SIG-M5 treated with dmso at 0.1 percent for 504 hours (cell line): Measurements from ENCODE around the gene RAB40B.

Experiments
- DNase-seq: peaks from one replicate; lab custom pipeline; 2025; ENCODE audit not compliant: unreplicated experiment; lab: John Stamatoyannopoulos, UW

The RAB40B gene

GRCh38 chr17:82692268-82692667, 6.2 kb downstream of the RAB40B start:
- DNase-seq: no peak

- no peak for DNase-seq
Measured at GRCh38 chr17:82691714-82692113, 6.8 kb downstream of the RAB40B start.

- no peak for DNase-seq
Measured at GRCh38 chr17:82690786-82691489, 7.6 kb downstream of the RAB40B start.

GRCh38 chr17:82689077-82689476, 9.4 kb downstream of the RAB40B start:
- no peak for DNase-seq

GRCh38 chr17:82687871-82688270, 10.6 kb downstream of the RAB40B start:
- DNase-seq: no peak

- DNase-seq: no peak
Measured at GRCh38 chr17:82687375-82687861, 11.1 kb downstream of the RAB40B start.

GRCh38 chr17:82686366-82687324, 11.9 kb downstream of the RAB40B start:
- no peak for DNase-seq

- DNase-seq: no peak
Measured at GRCh38 chr17:82685291-82685690, 13.2 kb downstream of the RAB40B start.

- no peak for DNase-seq
Measured at GRCh38 chr17:82684228-82684841, 14.2 kb downstream of the RAB40B start.

- DNase-seq: no peak
Measured at GRCh38 chr17:82683534-82683933, 15.0 kb downstream of the RAB40B start.

GRCh38 chr17:82681547-82681946, 17.0 kb downstream of the RAB40B start:
- DNase-seq: no peak

- DNase-seq: no peak
Measured at GRCh38 chr17:82679586-82680465, 18.7 kb downstream of the RAB40B start.

- DNase-seq: no peak
Measured at GRCh38 chr17:82678265-82678891, 20.1 kb downstream of the RAB40B start.

- no peak for DNase-seq
Measured at GRCh38 chr17:82677353-82677925, 21.1 kb downstream of the RAB40B start.

GRCh38 chr17:82675476-82676245, 22.8 kb downstream of the RAB40B start:
- no peak for DNase-seq

GRCh38 chr17:82674656-82675475, 23.6 kb downstream of the RAB40B start:
- no peak for DNase-seq

GRCh38 chr17:82670661-82671450, 27.6 kb downstream of the RAB40B start:
- DNase-seq: no peak
